Activated CD4-positive, alpha-beta memory T cell treated with anti-CD3 and anti-CD28 coated beads for 36 hours (primary cell): ENCODE measurements around the gene ABCG8. TPM values are rescaled to one million over a fixed set of nuclear protein-coding genes. Genes with fewer than 3 reads are reported as not detected.
"Not testable (repeated sequence)": the region's sequence is repeated elsewhere in the genome, so short reads cannot be mapped to it uniquely, and the experiment has no call there.

Source experiments
- CTCF ChIA-PET: fragments of 350-600 bp; sonication (Branson Sonifier 250); formaldehyde crosslinking; loops from one replicate; lab custom pipeline; 2021; ENCODE audit warnings: antibody characterized with exemption, inconsistent platforms; lab: Charles Lee
- POLR2A ChIA-PET: fragments of 350-600 bp; sonication (Branson Sonifier 250); formaldehyde crosslinking; loops from one replicate; lab custom pipeline; 2021; ENCODE audit warnings: antibody characterized with exemption; lab: Charles Lee
- DNase-seq: peaks from one replicate; pipeline ENCODE4 v3.0.0-alpha.2; 2020
- H3K27ac Mint-ChIP-seq: one replicate; pipeline ENCODE4 v1.8.0; 2021; ENCODE audit warnings: mixed read lengths
- H3K27me3 Mint-ChIP-seq: one replicate; pipeline ENCODE4 v1.8.0; 2021; ENCODE audit warnings: mixed read lengths
- H3K36me3 Mint-ChIP-seq: one replicate; pipeline ENCODE4 v1.8.0; 2021; ENCODE audit warnings: mixed read lengths
- H3K4me1 Mint-ChIP-seq: one replicate; pipeline ENCODE4 v1.8.0; 2021; ENCODE audit warnings: low read depth, mixed read lengths
- H3K4me3 Mint-ChIP-seq: one replicate; pipeline ENCODE4 v1.8.0; 2021; ENCODE audit warnings: mild to moderate bottlenecking, mixed read lengths
- H3K9me3 Mint-ChIP-seq: one replicate; pipeline ENCODE4 v1.8.0; 2021; ENCODE audit warnings: mixed read lengths
- intact Hi-C: fragments of 100-400 bp; cut with micrococcal nuclease; formaldehyde crosslinking; loops from one replicate; pipeline ENCODE4 v1.15.1; 2023
- total RNA-seq, 2 experiments: library from RNA; stranded (reverse); gene quantifications; one replicate each; pipeline ENCODE4 v1.2.3, GENCODE V29; 2021

The ABCG8 gene
- total RNA-seq, 2 experiments from 2014 or later, result not detected

DNA sequence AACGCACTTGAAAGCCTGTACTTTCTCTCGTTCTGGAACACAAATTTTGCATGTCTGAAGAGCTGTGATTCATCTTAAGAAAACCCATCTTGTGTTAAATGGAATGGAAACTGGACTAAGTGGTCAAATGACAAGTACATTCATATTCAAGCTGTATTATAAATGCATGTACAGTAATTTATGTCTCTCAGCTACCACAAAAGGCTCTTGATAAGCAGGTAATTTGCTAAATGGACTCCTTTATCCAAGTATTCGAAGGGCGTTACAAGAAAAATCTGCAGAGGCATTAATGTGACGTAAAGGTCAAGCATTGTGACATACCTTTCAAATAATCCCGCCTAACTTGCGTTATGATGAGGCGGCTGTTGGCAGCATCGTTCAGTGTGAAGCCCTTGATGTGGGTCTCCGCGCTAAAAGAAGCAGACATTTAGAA, 66.6 kb downstream of the ABCG8 start:
- intact Hi-C loops, result no loop called here
- ChIA-PET CTCF (interaction anchor here (2.5 kb wide), 1 partner anchor 28 kb away, joined by 11 read pairs; no protein-coding TSS in a partner anchor), POLR2A (interaction anchor here (0.6 to 1.3 kb wide), 2 partner anchors 22 to 76 kb away, joined by 3 read pairs; no protein-coding TSS in a partner anchor)
- H3K4me1 Mint-ChIP-seq, result peaks cover 25% of the 10 kb centered on the region
- no peak for DNase-seq
- H3K9me3 Mint-ChIP-seq, result no peaks in the 10 kb centered on the region
- H3K27ac Mint-ChIP-seq, result peak overlapping the region; percentile 23
- peaks cover 47% of the 10 kb centered on the region for H3K36me3 Mint-ChIP-seq
- H3K4me3 Mint-ChIP-seq, result no peak overlapping the region
- no peaks in the 10 kb centered on the region for H3K27me3 Mint-ChIP-seq

DNA sequence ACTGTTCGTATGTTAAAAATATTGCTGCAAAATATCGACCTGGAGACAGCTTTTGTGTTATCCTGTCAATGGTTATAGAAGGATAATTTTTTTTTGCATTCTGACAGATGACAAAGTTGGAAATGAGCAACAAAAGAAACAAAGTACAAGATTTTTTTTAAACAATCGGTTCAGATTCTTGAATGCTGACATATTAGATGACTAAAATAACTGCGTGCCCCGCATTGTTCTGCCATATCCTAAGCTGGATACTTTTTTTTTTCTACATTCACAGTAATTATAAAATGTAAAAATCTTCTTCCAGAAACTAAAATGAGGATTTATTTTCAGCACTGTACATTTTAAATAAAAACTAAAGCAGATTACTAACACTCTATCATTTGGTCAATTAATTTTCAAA, 67.1 kb downstream of the ABCG8 start:
- ChIA-PET CTCF (interaction anchor here (2.5 kb wide), 1 partner anchor 28 kb away, joined by 11 read pairs; no protein-coding TSS in a partner anchor), POLR2A (interaction anchor here (0.6 to 1.3 kb wide), 2 partner anchors 21 to 75 kb away, joined by 3 read pairs; no protein-coding TSS in a partner anchor)
- H3K27ac Mint-ChIP-seq, result no peak overlapping the region
- H3K4me1 Mint-ChIP-seq, result peaks cover 25% of the 10 kb centered on the region
- peaks cover 45% of the 10 kb centered on the region for H3K36me3 Mint-ChIP-seq
- intact Hi-C loops, result no loop called here
- DNase-seq, result no peak
- H3K4me3 Mint-ChIP-seq, result no peak overlapping the region
- H3K9me3 Mint-ChIP-seq, result no peaks in the 10 kb centered on the region
- H3K27me3 Mint-ChIP-seq, result no peaks in the 10 kb centered on the region

DNA sequence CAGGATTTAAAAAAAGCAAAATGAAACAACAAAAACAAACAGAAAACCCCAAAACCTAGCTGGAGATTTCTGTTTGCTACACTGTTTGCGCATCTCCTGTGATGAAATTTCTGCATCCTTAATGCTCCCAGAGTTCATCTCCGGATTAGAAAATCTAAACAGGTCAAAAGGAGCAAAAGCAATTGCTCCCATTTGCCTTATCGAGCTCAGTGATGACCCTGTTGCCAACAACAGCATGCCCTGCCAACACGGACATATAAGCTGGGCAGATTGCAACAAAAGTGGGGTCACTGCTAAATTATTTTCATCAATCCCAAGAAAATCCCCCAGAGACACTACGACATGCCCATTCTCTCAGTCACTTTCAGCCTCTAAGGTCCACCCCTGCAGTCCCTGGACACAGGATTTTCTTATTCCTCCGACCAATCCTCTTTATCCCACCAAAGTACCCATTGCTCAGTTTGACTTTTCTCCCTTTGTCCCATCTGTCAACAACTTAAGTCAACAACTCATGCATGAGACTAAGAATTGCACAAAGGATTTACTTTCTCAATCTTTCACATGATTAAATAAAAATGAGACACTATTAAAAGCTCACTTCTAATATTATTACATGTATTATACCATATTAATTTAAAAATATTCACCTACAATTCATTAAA, 67.8 kb downstream of the ABCG8 start:
- H3K27me3 Mint-ChIP-seq, result no peaks in the 10 kb centered on the region
- no peak overlapping the region for H3K4me3 Mint-ChIP-seq
- intact Hi-C loops, result no loop called here
- CTCF ChIA-PET, result no interaction called here
- no peaks in the 10 kb centered on the region for H3K9me3 Mint-ChIP-seq
- peaks cover 25% of the 10 kb centered on the region for H3K4me1 Mint-ChIP-seq
- no peak for DNase-seq
- H3K27ac Mint-ChIP-seq, result no peak overlapping the region
- POLR2A ChIA-PET, result no interaction called here
- peaks cover 47% of the 10 kb centered on the region for H3K36me3 Mint-ChIP-seq

DNA sequence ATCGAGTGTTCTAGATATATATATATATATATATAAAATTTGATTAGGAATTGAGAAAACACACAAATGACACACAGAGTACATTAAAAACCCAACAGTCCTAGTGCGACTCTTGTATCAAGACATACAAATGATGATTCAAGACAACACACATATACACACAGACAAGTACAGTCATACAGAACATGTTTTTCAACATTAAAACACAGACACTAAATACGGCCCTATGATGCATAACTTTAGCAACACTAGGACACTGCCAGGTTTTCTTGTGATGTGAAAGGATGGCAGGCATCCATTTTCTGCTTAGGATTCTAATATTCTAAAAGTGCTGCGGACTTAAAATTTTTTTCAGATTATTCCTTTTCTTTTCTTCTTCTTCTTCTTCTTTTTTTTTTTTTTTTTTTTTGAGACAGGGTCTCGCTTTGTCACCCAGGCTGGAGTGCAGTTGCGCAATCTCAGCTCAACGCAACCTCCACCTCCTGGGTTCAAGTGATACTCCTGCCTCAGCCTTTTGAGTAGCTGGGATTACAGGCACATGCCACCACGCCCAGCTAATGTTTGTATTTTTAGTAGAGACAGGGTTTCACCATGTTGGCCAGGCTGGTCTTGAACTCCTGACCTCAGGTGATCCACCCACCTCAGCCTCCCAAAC, 72.5 kb downstream of the ABCG8 start:
- H3K4me3 Mint-ChIP-seq, H3K27me3 Mint-ChIP-seq, POLR2A ChIA-PET, DNase-seq, CTCF ChIA-PET, H3K9me3 Mint-ChIP-seq, H3K27ac Mint-ChIP-seq: not testable (repeated sequence)
- Mint-ChIP-seq H3K36me3 (peaks cover 37% of the 10 kb centered on the region), H3K4me1 (peaks cover 11% of the 10 kb centered on the region)
- intact Hi-C loops, result loop anchor here (10.0 kb wide), 1 partner anchor 64 kb away; no protein-coding TSS in a partner anchor

DNA sequence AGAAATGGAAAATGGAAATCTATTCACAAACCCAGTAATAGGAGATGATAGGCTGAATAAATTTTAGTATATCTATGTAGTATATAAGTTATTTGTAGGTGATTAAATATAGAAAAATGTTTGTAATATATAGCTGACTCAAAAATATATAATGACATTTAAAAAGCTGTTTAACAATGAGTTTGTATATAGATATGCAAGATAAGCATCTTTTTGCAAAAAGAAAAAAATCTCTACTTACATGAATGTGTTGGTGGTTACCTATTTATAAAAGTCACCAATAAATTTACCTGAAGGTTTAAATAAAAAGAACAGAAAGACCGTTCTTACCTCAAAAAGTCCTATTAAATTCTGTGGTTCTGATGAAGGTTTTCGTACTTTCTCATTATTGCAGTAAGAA, 85.7 kb downstream of the ABCG8 start:
- Mint-ChIP-seq H3K4me1 (peaks cover 17% of the 10 kb centered on the region), H3K4me3 (no peak overlapping the region), H3K27me3 (no peaks in the 10 kb centered on the region), H3K27ac (no peak overlapping the region), H3K36me3 (peaks cover 33% of the 10 kb centered on the region), H3K9me3 (no peaks in the 10 kb centered on the region)
- intact Hi-C loops, result no loop called here
- ChIA-PET CTCF (no interaction called here), POLR2A (no interaction called here)
- no peak for DNase-seq

DNA sequence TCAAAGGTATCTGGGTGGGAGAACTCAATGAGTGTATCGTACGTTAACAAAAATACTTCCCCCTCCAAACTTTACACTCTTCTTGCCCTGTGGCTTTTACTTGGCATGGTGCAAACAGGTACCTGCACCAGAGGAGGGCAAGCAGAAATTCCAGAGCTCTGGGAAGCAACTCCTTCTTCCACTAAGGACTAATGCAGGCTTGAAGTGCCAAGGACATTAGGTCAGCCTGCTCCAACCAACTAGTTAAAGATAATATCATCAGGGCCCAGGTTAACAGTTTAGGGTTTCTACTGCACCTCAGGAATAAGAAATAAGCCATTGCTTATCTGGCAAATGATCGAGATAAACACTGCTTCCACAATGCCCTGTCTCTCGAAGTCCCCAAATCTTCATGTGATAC, 86.7 kb downstream of the ABCG8 start:
- no peaks in the 10 kb centered on the region for H3K9me3 Mint-ChIP-seq
- ChIA-PET CTCF (no interaction called here), POLR2A (no interaction called here)
- intact Hi-C loops, result no loop called here
- H3K27me3 Mint-ChIP-seq, result no peaks in the 10 kb centered on the region
- H3K36me3 Mint-ChIP-seq, result peaks cover 36% of the 10 kb centered on the region
- H3K4me3 Mint-ChIP-seq, result no peak overlapping the region
- H3K4me1 Mint-ChIP-seq, result peaks cover 24% of the 10 kb centered on the region
- no peak for DNase-seq
- no peak overlapping the region for H3K27ac Mint-ChIP-seq

DNA sequence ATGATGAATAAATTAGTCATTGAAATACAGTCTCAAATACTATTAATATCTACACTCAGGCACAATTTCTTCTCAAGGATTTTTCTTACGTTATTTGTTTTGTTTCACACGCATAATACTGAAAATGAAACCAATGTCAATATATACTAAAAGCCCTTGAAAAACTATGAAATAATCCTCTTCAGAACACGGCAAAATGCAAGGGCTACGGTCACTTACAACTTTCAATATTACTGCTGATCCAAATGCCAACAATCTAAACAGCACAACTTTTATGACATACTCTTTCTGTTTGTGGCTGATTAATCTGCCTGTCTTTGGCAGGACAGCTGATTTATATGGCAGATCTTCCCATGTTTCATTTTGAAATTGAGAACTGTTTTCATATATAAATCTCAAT, 88.7 kb downstream of the ABCG8 start:
- no peaks in the 10 kb centered on the region for H3K27me3 Mint-ChIP-seq
- peaks cover 45% of the 10 kb centered on the region for H3K36me3 Mint-ChIP-seq
- no peak for DNase-seq
- peaks cover 24% of the 10 kb centered on the region for H3K4me1 Mint-ChIP-seq
- ChIA-PET CTCF (no interaction called here), POLR2A (interaction anchor here (1.0 kb wide), 1 partner anchor 22 kb away, joined by 3 read pairs; no protein-coding TSS in a partner anchor)
- intact Hi-C loops, result no loop called here
- peak overlapping the region; percentile 9 for H3K4me3 Mint-ChIP-seq
- no peaks in the 10 kb centered on the region for H3K9me3 Mint-ChIP-seq
- no peak overlapping the region for H3K27ac Mint-ChIP-seq

DNA sequence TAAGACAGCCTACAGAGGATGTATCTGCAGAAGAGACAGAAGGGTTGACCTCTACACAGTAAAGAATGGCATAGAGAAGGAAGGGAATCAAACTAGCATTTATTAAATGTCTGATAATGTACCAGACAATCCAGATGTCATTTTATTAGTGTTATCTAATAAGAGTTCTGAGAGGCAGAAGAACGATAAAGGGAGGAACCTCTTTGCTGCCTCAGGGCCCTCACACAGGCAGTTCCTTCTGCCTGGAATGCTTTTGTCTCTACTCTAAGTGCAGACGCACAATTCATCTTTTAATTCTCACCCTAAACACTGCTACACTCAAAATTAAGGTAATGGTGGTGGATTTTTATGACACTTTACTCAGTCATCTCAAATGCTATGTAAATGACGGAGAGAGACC, 92.5 kb downstream of the ABCG8 start:
- Mint-ChIP-seq H3K4me3 (no peak overlapping the region), H3K27me3 (no peaks in the 10 kb centered on the region), H3K27ac (no peak overlapping the region), H3K36me3 (peaks cover 44% of the 10 kb centered on the region), H3K4me1 (peaks cover 37% of the 10 kb centered on the region), H3K9me3 (no peaks in the 10 kb centered on the region)
- DNase-seq, result no peak
- intact Hi-C loops, result loop anchor here (5.0 kb wide), 1 partner anchor 54 kb away; no protein-coding TSS in a partner anchor
- POLR2A ChIA-PET, result no interaction called here
- CTCF ChIA-PET, result no interaction called here

Other genes with a start within 250 kb of the ABCG8 start
- gene THADA, start 242.9 kb upstream of the ABCG8 start, total RNA-seq, result 10 to 100 TPM; 39.0 to 46.6 TPM
- under 1 TPM; 0.73 to 0.81 TPM for gene PLEKHH2, start 201.7 kb upstream of the ABCG8 start, total RNA-seq
- gene C1GALT1C1L, start 162.5 kb upstream of the ABCG8 start, total RNA-seq, result not detected
- gene DYNC2LI1, start 64.9 kb upstream of the ABCG8 start, total RNA-seq, result 10 to 100 TPM; 17.7 to 18.7 TPM
- not detected for gene ABCG5, start 132 bp upstream of the ABCG8 start, total RNA-seq
- 100 to 1,000 TPM; 141 to 144 TPM for gene LRPPRC, start 157.0 kb downstream of the ABCG8 start, total RNA-seq